Uterus (tissue), 4 donors: ENCODE results near the gene NENF. TPM values are rescaled to one million over a fixed set of nuclear protein-coding genes. Genes with fewer than 3 reads are reported as not detected.

Experiments
- DNase-seq, 2 donors: peaks; one replicate each; pipeline ENCODE4 v3.0.0-alpha.2; 2019 to 2020
- H3K27ac ChIP-seq, 2 donors: fragments of 200-600 bp; sonication (generic); 1 replicate in 1 of 2; 2 replicates in 1 of 2; pipeline ENCODE4 v1.5.1; 2016 to 2018
- H3K27me3 ChIP-seq, 2 donors: fragments of 200-600 bp; sonication (generic); one replicate each; pipeline ENCODE4 v1.5.1; 2018 to 2019; ENCODE audit warnings: control low read depth in 1 of 2
- H3K36me3 ChIP-seq, 2 donors: fragments of 200-600 bp; sonication (generic); one replicate each; pipeline ENCODE4 v1.5.1; 2019; ENCODE audit warnings: control low read depth in 1 of 2
- H3K4me1 ChIP-seq, 2 donors: fragments of 200-600 bp; sonication (generic); one replicate each; pipeline ENCODE4 v1.5.1; 2018 to 2019; ENCODE audit warnings: control low read depth in 1 of 2
- H3K4me3 ChIP-seq, 2 donors: fragments of 200-600 bp; sonication (generic); 1 replicate in 1 of 2; 2 replicates in 1 of 2; pipeline ENCODE4 v1.5.1; 2018 to 2019; ENCODE audit warnings: mild to moderate bottlenecking in 1 of 2
- H3K9me3 ChIP-seq, 2 donors: fragments of 200-600 bp; sonication (generic); one replicate each; pipeline ENCODE4 v1.5.1; 2019; ENCODE audit warnings: control low read depth in 1 of 2
- CTCF ChIP-seq, 4 experiments: fragments of 200-600 bp in 2 of 4; fragments of 450-650 bp in 2 of 4; sonication (generic) in 2 of 4; IDR thresholded peaks; one replicate each; pipeline ENCODE4 v1.5.1; 2016 to 2019; ENCODE audit warnings: antibody characterized with exemption in 4 of 4, mild to moderate bottlenecking in 2 of 4, moderate library complexity in 1 of 4
- POLR2A ChIP-seq, 2 donors: fragments of 450-650 bp; IDR thresholded peaks; one replicate each; pipeline ENCODE4 v1.6.1; 2016; ENCODE audit warnings: antibody characterized with exemption in 2 of 2, mild to moderate bottlenecking in 1 of 2, moderate library complexity in 1 of 2
- intact Hi-C: fragments of 100-400 bp; cut with DNase I; formaldehyde crosslinking; loops from one replicate; pipeline ENCODE4 v1.15.1; 2023; ENCODE audit warnings: low total_unique reads
- total RNA-seq, 4 donors: library from RNA; depleted of rRNA in 3 of 4; stranded (reverse); fragments of >200 nt in 3 of 4; gene quantifications; one replicate each; pipeline versions ENCODE4 v1.1.0 to v1.2.4, GENCODE V29; 2014 to 2023
- donor health status: DM: yes; HTN: yes; CAD: no.

Gene NENF
- total RNA-seq, 4 donors from 2014 or later: 35.0 to 180 (median 122) TPM

GRCh38 chr1:212412374-212412773 is 20.3 kb upstream of the NENF start:
- DNase-seq: no peak
- H3K4me3 ChIP-seq: no peak overlapping the region
- no peaks in the 10 kb centered on the region for H3K36me3 ChIP-seq
- no peak overlapping the region for H3K27ac ChIP-seq
- TF ChIP-seq CTCF (IDR thresholded peaks at IDR 0.05): no peak
- no peak for TF ChIP-seq POLR2A (IDR thresholded peaks at IDR 0.05)
- intact Hi-C loops: no loop called here
- no peaks in the 10 kb centered on the region for H3K4me1 ChIP-seq
- no peaks in the 10 kb centered on the region for H3K27me3 ChIP-seq
- no peaks in the 10 kb centered on the region for H3K9me3 ChIP-seq

DNA sequence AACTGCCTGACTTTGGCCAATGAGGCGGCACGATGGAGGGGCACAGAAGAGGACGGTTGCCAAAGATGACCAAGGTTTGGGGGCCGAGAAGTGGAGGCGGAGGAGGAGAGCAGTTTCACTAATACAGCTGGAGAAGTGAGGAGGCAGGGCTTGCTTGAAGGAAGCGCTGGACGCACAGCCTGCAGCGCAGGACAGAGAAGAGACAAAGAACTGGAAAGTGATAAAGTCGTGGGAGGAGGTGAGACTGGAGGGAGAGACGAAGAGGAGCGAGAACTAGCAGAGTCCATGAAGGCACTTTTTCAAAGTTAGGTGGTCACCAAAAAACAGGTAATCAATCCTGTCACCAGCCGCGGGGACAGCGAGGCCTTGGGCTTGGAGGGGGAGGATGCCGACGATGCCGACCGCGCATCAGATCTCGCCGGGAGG is 18.8 kb upstream of the NENF start:
- H3K4me1 ChIP-seq: no peaks in the 10 kb centered on the region
- no peaks in the 10 kb centered on the region for H3K36me3 ChIP-seq
- TF ChIP-seq POLR2A (IDR thresholded peaks at IDR 0.05) (no peak), CTCF (IDR thresholded peaks at IDR 0.05) (no peak)
- H3K27me3 ChIP-seq: no peaks in the 10 kb centered on the region
- H3K4me3 ChIP-seq: peak overlapping the region; percentile 79 to 94
- DNase-seq: no peak
- H3K27ac ChIP-seq: no peak overlapping the region
- intact Hi-C loops: no loop called here
- H3K9me3 ChIP-seq: no peaks in the 10 kb centered on the region

DNA sequence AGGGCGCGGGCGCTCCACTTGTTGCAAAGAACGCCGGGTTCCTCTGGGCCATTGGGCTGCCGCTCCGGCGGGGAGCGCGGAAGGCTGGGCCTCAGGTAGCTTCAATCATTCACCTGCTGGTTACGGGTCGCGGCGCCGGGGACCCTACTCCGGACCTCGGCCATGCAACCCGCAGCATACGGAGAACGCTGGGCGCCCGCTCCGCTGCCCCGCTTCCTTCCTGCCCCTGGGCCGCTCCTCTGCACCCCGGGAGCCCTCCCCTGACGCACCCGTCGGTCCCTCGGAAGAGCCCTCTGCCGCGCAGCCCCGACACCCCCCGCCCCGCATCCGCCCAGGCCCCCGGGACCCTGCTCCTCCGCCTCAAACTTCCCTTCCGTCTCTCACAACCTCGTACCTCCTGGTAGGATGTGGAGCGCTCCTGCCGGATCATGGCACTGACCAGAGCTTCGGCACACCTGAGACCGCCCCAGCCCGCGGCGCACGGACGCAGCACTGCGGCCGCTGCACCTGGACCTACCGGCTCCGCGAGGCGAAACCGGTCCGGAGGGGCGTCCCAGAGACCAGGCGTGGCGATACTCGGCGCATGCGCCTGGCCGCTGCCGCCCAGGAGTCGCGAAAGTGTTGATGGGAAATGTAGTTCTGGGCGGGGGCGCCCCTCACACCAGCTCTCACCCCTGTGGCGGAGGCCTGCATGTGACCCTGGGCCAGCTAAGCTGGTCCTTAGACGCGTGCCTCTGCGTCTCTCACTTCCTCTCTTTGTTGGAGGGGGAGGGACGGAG is 18.2 kb upstream of the NENF start, which contains the start of gene PACC1:
Gene PACC1 (minus strand): TSS at position 559 of the 779 bp plus-strand sequence. CDS start 129 bp downstream, at position 430.
- DNase-seq: peak; percentile 85 to 87
- Histone ChIP-seq H3K27ac (peak within 1 kb of the TSS; percentile 6 to 11), H3K9me3 (no peaks in the 10 kb centered on the region), H3K27me3 (no peaks in the 10 kb centered on the region), H3K4me3 (peak within 1 kb of the TSS; percentile 79 to 94), H3K36me3 (no peaks in the 10 kb centered on the region), H3K4me1 (no peaks in the 10 kb centered on the region)
- TF ChIP-seq CTCF (IDR thresholded peaks at IDR 0.05): peak in 1 of 4 experiments; percentile 21
- TF ChIP-seq POLR2A (IDR thresholded peaks at IDR 0.05): peak in 1 of 2 donors; percentile 43
- intact Hi-C loops: no loop called here

- H3K36me3 ChIP-seq: no peaks in the 10 kb centered on the region
- intact Hi-C loops: no loop called here
- peak overlapping the region in 1 of 2 donors; percentile 11 for H3K27ac ChIP-seq
- TF ChIP-seq POLR2A (IDR thresholded peaks at IDR 0.05) (no peak), CTCF (IDR thresholded peaks at IDR 0.05) (no peak)
- no peaks in the 10 kb centered on the region for H3K27me3 ChIP-seq
- no peak for DNase-seq
- H3K4me3 ChIP-seq: peak overlapping the region; percentile 79 to 94
- no peaks in the 10 kb centered on the region for H3K9me3 ChIP-seq
- H3K4me1 ChIP-seq: no peaks in the 10 kb centered on the region
Measured at GRCh38 chr1:212415107-212415841, 17.4 kb upstream of the NENF start.

- intact Hi-C loops: no loop called here
- Histone ChIP-seq H3K27me3 (no peaks in the 10 kb centered on the region), H3K9me3 (no peaks in the 10 kb centered on the region), H3K4me3 (no peak overlapping the region), H3K4me1 (no peaks in the 10 kb centered on the region), H3K36me3 (no peaks in the 10 kb centered on the region), H3K27ac (no peak overlapping the region)
- DNase-seq: no peak
- TF ChIP-seq POLR2A (IDR thresholded peaks at IDR 0.05) (no peak), CTCF (IDR thresholded peaks at IDR 0.05) (no peak)
Measured at GRCh38 chr1:212421165-212421564, 11.6 kb upstream of the NENF start.
